Right atrium auricular region (tissue), 2 donors: ENCODE data around the gene ARRB1. TPM values are rescaled to one million over a fixed set of nuclear protein-coding genes. Genes with fewer than 3 reads are reported as not detected.
"Not testable (repeated sequence)": the region's sequence is repeated elsewhere in the genome, so short reads cannot be mapped to it uniquely, and the experiment has no call there.

ENCODE experiments used
- DNase-seq: peaks from one replicate; pipeline ENCODE4 v3.0.0-alpha.2; 2019; ENCODE audit warnings: low spot score
- H3K27ac ChIP-seq, 2 donors: fragments of 200-600 bp; sonication (generic); 1 replicate in 1 of 2; 2 replicates in 1 of 2; pipeline ENCODE4 v1.5.1; 2016 to 2019
- H3K27me3 ChIP-seq, 2 donors: fragments of 200-600 bp; sonication (generic); one replicate each; pipeline versions ENCODE4 v1.5.1 to v1.6.0; 2017 to 2019
- H3K36me3 ChIP-seq: fragments of 200-600 bp; sonication (generic); one replicate; pipeline ENCODE4 v1.5.1; 2016
- H3K4me1 ChIP-seq, 2 donors: fragments of 200-600 bp; sonication (generic); one replicate each; pipeline versions ENCODE4 v1.5.1 to v1.6.0; 2017 to 2019
- H3K4me3 ChIP-seq, 2 donors: fragments of 200-600 bp; sonication (generic); 1 replicate in 1 of 2; 2 replicates in 1 of 2; pipeline ENCODE4 v1.5.1; 2017 to 2019; ENCODE audit warnings: mild to moderate bottlenecking in 1 of 2, moderate library complexity in 1 of 2
- H3K9me3 ChIP-seq, 2 donors: fragments of 200-600 bp; sonication (generic); one replicate each; pipeline ENCODE4 v1.5.1; 2019
- CTCF ChIP-seq, 2 donors: fragments of 200-600 bp; sonication (generic); IDR thresholded peaks; one replicate each; pipeline ENCODE4 v1.5.1; 2019; ENCODE audit warnings: antibody characterized with exemption in 2 of 2
- total RNA-seq, 2 donors: library from RNA; depleted of rRNA; stranded (reverse); fragments of >200 nt; gene quantifications; one replicate each; pipeline ENCODE4 v1.1.0, GENCODE V29; 2016

ARRB1 gene
- total RNA-seq, 2 donors from 2014 or later = 19.4 to 22.9 TPM

- H3K27me3 ChIP-seq = no peaks in the 10 kb centered on the region
- H3K27ac ChIP-seq = no peak overlapping the region
- DNase-seq = peak; percentile 78
- no peak overlapping the region for H3K4me3 ChIP-seq
- peak; percentile 90 to 98 for TF ChIP-seq CTCF (IDR thresholded peaks at IDR 0.05)
- no peaks in the 10 kb centered on the region for H3K36me3 ChIP-seq
- no peaks in the 10 kb centered on the region for H3K9me3 ChIP-seq
- peaks cover 0 to 5% of the 10 kb centered on the region in 2 donors for H3K4me1 ChIP-seq
Observed at GRCh38 chr11:75384438-75385080, 33.1 kb upstream of the ARRB1 start.

GRCh38 chr11:75383246-75383645 is 31.8 kb upstream of the ARRB1 start:
- Histone ChIP-seq H3K36me3 (no peaks in the 10 kb centered on the region), H3K4me1 (peaks cover 0 to under 1% of the 10 kb centered on the region in 2 donors), H3K27ac (no peak overlapping the region), H3K27me3 (no peaks in the 10 kb centered on the region), H3K4me3 (no peak overlapping the region), H3K9me3 (no peaks in the 10 kb centered on the region)
- TF ChIP-seq CTCF (IDR thresholded peaks at IDR 0.05) = no peak
- no peak for DNase-seq

- Histone ChIP-seq H3K9me3 (no peaks in the 10 kb centered on the region), H3K27me3 (no peaks in the 10 kb centered on the region), H3K4me3 (no peak overlapping the region), H3K36me3 (no peaks in the 10 kb centered on the region), H3K4me1 (no peaks in the 10 kb centered on the region), H3K27ac (no peak overlapping the region)
- no peak for TF ChIP-seq CTCF (IDR thresholded peaks at IDR 0.05)
- no peak for DNase-seq
Observed at GRCh38 chr11:75380716-75381420, 29.4 kb upstream of the ARRB1 start.

GRCh38 chr11:75380245-75380644 is 28.8 kb upstream of the ARRB1 start:
- Histone ChIP-seq H3K4me3 (no peak overlapping the region), H3K27ac (no peak overlapping the region), H3K9me3 (no peaks in the 10 kb centered on the region), H3K36me3 (no peaks in the 10 kb centered on the region), H3K27me3 (no peaks in the 10 kb centered on the region), H3K4me1 (no peaks in the 10 kb centered on the region)
- no peak for TF ChIP-seq CTCF (IDR thresholded peaks at IDR 0.05)
- DNase-seq = no peak

DNA sequence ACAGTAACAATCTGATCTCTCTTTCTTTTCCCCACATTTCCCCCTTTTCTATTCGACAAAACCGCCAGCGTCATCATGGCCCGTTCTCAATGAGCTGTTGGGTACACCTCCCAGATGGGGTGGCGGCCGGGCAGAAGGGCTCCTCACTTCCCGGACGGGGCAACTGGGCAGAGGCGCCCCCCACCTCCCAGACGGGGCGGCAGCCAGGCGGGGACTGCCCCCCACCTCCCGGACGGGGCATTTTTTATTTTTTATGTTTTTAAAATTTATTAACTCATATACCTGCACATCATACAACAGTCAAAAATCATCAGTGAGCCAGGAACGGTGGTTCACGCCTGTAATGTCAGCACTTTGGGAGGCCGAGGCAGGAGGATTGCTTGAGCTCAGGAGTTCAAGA is 27.3 kb upstream of the ARRB1 start:
- not testable (repeated sequence) for DNase-seq, H3K4me3 ChIP-seq, H3K9me3 ChIP-seq, H3K27me3 ChIP-seq, H3K27ac ChIP-seq, H3K4me1 ChIP-seq, H3K36me3 ChIP-seq

GRCh38 chr11:75376175-75376574 is 24.7 kb upstream of the ARRB1 start:
- Histone ChIP-seq H3K27me3 (no peaks in the 10 kb centered on the region), H3K36me3 (no peaks in the 10 kb centered on the region), H3K4me1 (no peaks in the 10 kb centered on the region), H3K9me3 (no peaks in the 10 kb centered on the region), H3K4me3 (no peak overlapping the region), H3K27ac (no peak overlapping the region)
- TF ChIP-seq CTCF (IDR thresholded peaks at IDR 0.05) = no peak
- DNase-seq = no peak
